HEK293 (cell line): Measurements from ENCODE around the gene DIDO1.

Experiments
- CTCF ChIP-seq: fragments of 450-650 bp; formaldehyde crosslinking; IDR thresholded peaks from 2 replicates; pipeline ENCODE4 v1.5.1; 2016; ENCODE audit warnings: missing biosample characterization, missing genetic modification characterization
- TCF7L2 ChIP-seq: IDR thresholded peaks from 2 replicates; pipeline ENCODE4 v1.6.1; 2011; ENCODE audit warnings: low read depth, mild to moderate bottlenecking, inconsistent platforms, low read length, moderate library complexity, borderline replicate concordance
- ZBTB20 ChIP-seq: fragments of 450-650 bp; formaldehyde crosslinking; IDR thresholded peaks from 2 replicates; pipeline ENCODE4 v1.5.1; 2016; ENCODE audit warnings: missing biosample characterization, missing genetic modification characterization
- ZNF121 ChIP-seq: fragments of 450-650 bp; formaldehyde crosslinking; IDR thresholded peaks from 2 replicates; pipeline ENCODE4 v1.5.1; 2016; ENCODE audit warnings: missing biosample characterization, missing genetic modification characterization
- ZNF175 ChIP-seq: fragments of 450-650 bp; formaldehyde crosslinking; IDR thresholded peaks from 2 replicates; pipeline ENCODE4 v1.5.1; 2016; ENCODE audit warnings: missing biosample characterization, missing genetic modification characterization
- ZNF274 ChIP-seq, 2 experiments: fragments of 200-500 bp in 1 of 2; fragments of 450-650 bp in 1 of 2; sonication (Bioruptor generic) in 1 of 2; formaldehyde crosslinking in 1 of 2; IDR thresholded peaks; 2 replicates each; pipeline versions ENCODE4 v1.5.1 to v1.6.1; 2014 to 2016; ENCODE audit warnings: borderline replicate concordance in 1 of 2, inconsistent platforms in 1 of 2, low read length in 1 of 2, missing biosample characterization in 1 of 2, missing genetic modification characterization in 1 of 2
- ZNF335 ChIP-seq: fragments of 450-650 bp; formaldehyde crosslinking; conservative IDR thresholded peaks from 2 replicates; pipeline ENCODE4 v1.5.1; 2016; ENCODE audit warnings: missing biosample characterization, missing genetic modification characterization
- ZNF488 ChIP-seq: fragments of 450-650 bp; formaldehyde crosslinking; IDR thresholded peaks from 2 replicates; pipeline ENCODE4 v1.5.1; 2016; ENCODE audit warnings: missing biosample characterization, missing genetic modification characterization
- TF ChIP-seq, protein P1 (sequence below): fragments of 450-650 bp; formaldehyde crosslinking; IDR thresholded peaks from 2 replicates; pipeline ENCODE4 v1.5.1; 2017; ENCODE audit warnings: missing biosample characterization, missing genetic modification characterization

DNA sequence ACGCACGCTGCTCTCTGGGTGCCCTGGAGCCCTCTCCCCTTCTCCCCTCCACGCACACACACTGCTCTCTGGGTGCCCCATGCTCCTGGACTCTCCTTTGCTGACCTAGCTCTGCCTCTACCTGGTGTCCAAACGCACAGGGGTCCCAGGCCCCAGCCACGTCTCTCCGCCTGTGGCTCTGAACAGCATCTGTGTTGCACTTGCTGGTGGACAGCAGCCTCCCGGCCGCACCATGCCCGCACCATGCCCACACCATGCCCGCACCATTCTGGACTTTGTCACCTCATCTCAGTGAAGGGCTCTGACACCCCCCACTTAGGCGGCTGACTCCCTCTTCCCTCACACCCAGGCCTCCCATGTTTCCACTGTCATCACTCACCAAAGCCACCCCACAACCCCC, 86.5 kb downstream of the DIDO1 start:
- TF ChIP-seq ZBTB20 (no peak), TCF7L2 (no peak), CTCF (tag by site-specific recombination) (no peak), ZNF121 (tag by site-specific recombination) (no peak), ZNF335 (tag by site-specific recombination) (no peak), ZNF488 (tag by site-specific recombination) (no peak), ZNF175 (no peak), ZNF274 (IDR thresholded peaks at IDR 0.05; ENCODE audit: low read length) (no peak), ZNF274 (tag by site-specific recombination; IDR thresholded peaks at IDR 0.05; ENCODE audit: borderline replicate concordance) (no peak)
- TF ChIP-seq, protein P1, sequence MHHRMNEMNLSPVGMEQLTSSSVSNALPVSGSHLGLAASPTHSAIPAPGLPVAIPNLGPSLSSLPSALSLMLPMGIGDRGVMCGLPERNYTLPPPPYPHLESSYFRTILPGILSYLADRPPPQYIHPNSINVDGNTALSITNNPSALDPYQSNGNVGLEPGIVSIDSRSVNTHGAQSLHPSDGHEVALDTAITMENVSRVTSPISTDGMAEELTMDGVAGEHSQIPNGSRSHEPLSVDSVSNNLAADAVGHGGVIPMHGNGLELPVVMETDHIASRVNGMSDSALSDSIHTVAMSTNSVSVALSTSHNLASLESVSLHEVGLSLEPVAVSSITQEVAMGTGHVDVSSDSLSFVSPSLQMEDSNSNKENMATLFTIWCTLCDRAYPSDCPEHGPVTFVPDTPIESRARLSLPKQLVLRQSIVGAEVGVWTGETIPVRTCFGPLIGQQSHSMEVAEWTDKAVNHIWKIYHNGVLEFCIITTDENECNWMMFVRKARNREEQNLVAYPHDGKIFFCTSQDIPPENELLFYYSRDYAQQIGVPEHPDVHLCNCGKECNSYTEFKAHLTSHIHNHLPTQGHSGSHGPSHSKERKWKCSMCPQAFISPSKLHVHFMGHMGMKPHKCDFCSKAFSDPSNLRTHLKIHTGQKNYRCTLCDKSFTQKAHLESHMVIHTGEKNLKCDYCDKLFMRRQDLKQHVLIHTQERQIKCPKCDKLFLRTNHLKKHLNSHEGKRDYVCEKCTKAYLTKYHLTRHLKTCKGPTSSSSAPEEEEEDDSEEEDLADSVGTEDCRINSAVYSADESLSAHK (tag by site-specific recombination), result no peak
